Keratinocyte (primary cell): Measurements from ENCODE around the gene KCTD21. TPM values are rescaled to one million over a fixed set of nuclear protein-coding genes. Genes with fewer than 3 reads are reported as not detected.
"Not testable (repeated sequence)": the region's sequence is repeated elsewhere in the genome, so short reads cannot be mapped to it uniquely, and the experiment has no call there.

Source experiments
- DNase-seq: peaks from one replicate; pipeline ENCODE4 v3.0.0-alpha.2; 2011; ENCODE audit warnings: low read depth, missing footprints, low spot score
- FAIRE-seq: peaks from 2 replicates; lab custom pipeline; 2011; peaks lifted over from hg19 to GRCh38; lab: Jason Lieb, UNC
- H2AFZ ChIP-seq: 2 replicates; pipeline ENCODE4 v1.6.0; 2012; ENCODE audit warnings: low read length, control low read depth, inconsistent platforms; ENCODE audit not compliant: control insufficient read depth
- H3K27ac ChIP-seq: 2 replicates; pipeline ENCODE4 v1.5.1; 2011; ENCODE audit warnings: low read length; ENCODE audit not compliant: control insufficient read depth, insufficient read depth
- H3K27me3 ChIP-seq: 3 replicates; pipeline ENCODE4 v1.6.0; 2011; ENCODE audit warnings: low read length; ENCODE audit not compliant: control insufficient read depth, insufficient read depth; ENCODE audit errors: extremely low read depth
- H3K36me3 ChIP-seq, 2 experiments: 2 replicates in 1 of 2; 3 replicates in 1 of 2; pipeline ENCODE4 v1.5.1; 2011; ENCODE audit warnings: low read length in 2 of 2, mild to moderate bottlenecking in 1 of 2; ENCODE audit not compliant: control insufficient read depth in 2 of 2, insufficient read depth in 2 of 2; ENCODE audit errors: extremely low read depth in 1 of 2
- H3K4me1 ChIP-seq: 3 replicates; pipeline ENCODE4 v1.5.1; 2011; ENCODE audit warnings: low read length; ENCODE audit not compliant: control insufficient read depth, insufficient read depth; ENCODE audit errors: extremely low read depth
- H3K4me2 ChIP-seq: 3 replicates; pipeline ENCODE4 v1.6.0; 2011; ENCODE audit warnings: low read depth, low read length; ENCODE audit not compliant: control insufficient read depth, insufficient read depth; ENCODE audit errors: extremely low read depth
- H3K4me3 ChIP-seq, 3 experiments: fragments of 200-600 bp in 1 of 3; sonication (generic) in 1 of 3; 2 replicates in 2 of 3; 3 replicates in 1 of 3; pipeline ENCODE4 v1.5.1; 2011 to 2016; ENCODE audit warnings: low read length in 3 of 3, mild to moderate bottlenecking in 3 of 3, control low read depth in 2 of 3, inconsistent platforms in 1 of 3, low read depth in 1 of 3, mixed read lengths in 1 of 3, mixed run types in 1 of 3, moderate library complexity in 1 of 3; ENCODE audit not compliant: control insufficient read depth in 2 of 3, insufficient read depth in 2 of 3; ENCODE audit errors: extremely low read depth in 1 of 3
- H3K79me2 ChIP-seq: 2 replicates; pipeline ENCODE4 v1.6.0; 2012; ENCODE audit warnings: low read length; ENCODE audit not compliant: control insufficient read depth, insufficient read depth
- H3K9ac ChIP-seq: 3 replicates; pipeline ENCODE4 v1.6.0; 2011; ENCODE audit warnings: low read length; ENCODE audit not compliant: control insufficient read depth, insufficient read depth; ENCODE audit errors: extremely low read depth
- H3K9me1 ChIP-seq: 3 replicates; pipeline ENCODE4 v1.6.0; 2011; ENCODE audit warnings: low read length; ENCODE audit not compliant: control insufficient read depth, insufficient read depth; ENCODE audit errors: extremely low read depth
- H3K9me3 ChIP-seq: 2 replicates; pipeline ENCODE4 v1.5.1; 2012; ENCODE audit warnings: low read depth, low read length; ENCODE audit not compliant: control insufficient read depth
- H4K20me1 ChIP-seq: 3 replicates; pipeline ENCODE4 v1.6.0; 2011; ENCODE audit warnings: low read length; ENCODE audit not compliant: control insufficient read depth, insufficient read depth; ENCODE audit errors: extremely low read depth
- CTCF ChIP-seq, 3 experiments: IDR thresholded peaks in 1 of 3; conservative IDR thresholded peaks in 1 of 3; optimal IDR thresholded peaks in 1 of 3; 2 replicates in 2 of 3; 3 replicates in 1 of 3; pipeline versions ENCODE3 to v1.5.1; 2011; ENCODE audit warnings: low read length in 3 of 3, mild to moderate bottlenecking in 3 of 3, moderate library complexity in 2 of 3, control low read depth in 1 of 3, inconsistent platforms in 1 of 3; ENCODE audit not compliant: insufficient read depth in 2 of 3; ENCODE audit errors: extremely low read depth in 1 of 3
- EZH2 ChIP-seq: IDR thresholded peaks from one replicate; pipeline ENCODE4 v1.6.1; 2012; ENCODE audit warnings: inconsistent platforms, mild to moderate bottlenecking, low read length, moderate library complexity
- dilution Hi-C: fragments of 300-500 bp; cut with MboI; formaldehyde crosslinking; loops from one replicate; pipeline ENCODE4 v1.7.0; 2020; ENCODE audit warnings: low sequenced_read_pairs; ENCODE audit not compliant: extremely low pct_ligation_motif_present
- polyA plus RNA-seq, 5 experiments: library from polyadenylated mRNA; depleted of rRNA in 3 of 5; stranded (reverse) in 3 of 5; stranded (forward) in 1 of 5; unstranded in 1 of 5; fragments of >200 nt; gene quantifications; 1 replicate in 1 of 5; 2 replicates in 3 of 5; 3 replicates in 1 of 5; pipeline versions ENCODE4 v1.2.1 to v1.2.3, GENCODE V29; 2011 to 2012; ENCODE audit warnings: missing spikeins in 2 of 5, low read depth in 1 of 5, low replicate concordance in 1 of 5

Gene KCTD21
- polyA plus RNA-seq, 1 donor (not counting 4 experiments of a cell fraction or from before 2014, with no cell fraction given) = 10.4 TPM

DNA sequence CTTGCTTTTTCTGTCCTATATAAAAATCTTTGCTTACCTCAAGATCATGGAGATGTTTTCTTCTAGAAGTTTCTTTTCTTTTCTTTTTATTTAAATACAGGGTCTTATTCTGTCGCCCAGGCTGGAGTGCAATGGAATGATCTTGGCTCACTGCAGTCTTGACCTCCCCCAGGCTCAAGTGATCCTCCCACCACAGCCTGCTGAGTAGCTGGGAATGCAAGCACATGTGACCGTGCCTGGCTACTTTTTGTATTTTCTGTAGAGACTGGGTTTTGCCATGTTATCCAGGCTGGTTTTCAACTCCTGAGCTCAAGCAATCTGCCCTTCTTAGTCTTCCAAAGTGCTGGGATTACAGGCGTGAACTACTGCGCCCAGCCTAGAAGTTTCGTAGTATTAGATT is 45.6 kb upstream of the KCTD21 start:
- no peak overlapping the region for H3K27ac ChIP-seq

GRCh38 chr11:78233046-78233445 is 44.6 kb upstream of the KCTD21 start:
- H4K20me1 ChIP-seq, H3K9me3 ChIP-seq, H3K9me1 ChIP-seq, H3K79me2 ChIP-seq, H3K4me3 ChIP-seq, dilution Hi-C loops, H3K4me2 ChIP-seq, H3K4me1 ChIP-seq, DNase-seq, H3K9ac ChIP-seq, H3K27me3 ChIP-seq, H3K27ac ChIP-seq, FAIRE-seq, H3K36me3 ChIP-seq: not testable (repeated sequence)
- H2AFZ ChIP-seq = peak overlapping the region; percentile 36

More for the DNA sequence above, 45.6 kb upstream of the KCTD21 start:
- TF ChIP-seq CTCF (optimal IDR thresholded peaks at IDR 0.05 in 1 of 3, IDR thresholded peaks at IDR 0.05 in 1 of 3, conservative IDR thresholded peaks at IDR 0.05 in 1 of 3; ENCODE audit: extremely low read depth in 1 of 3, insufficient read depth in 2 of 3, low read length in 3 of 3) = no peak
- TF ChIP-seq EZH2 = no peak
- no peaks in the 10 kb centered on the region for H3K4me1 ChIP-seq
- no peak overlapping the region for H3K9ac ChIP-seq
- FAIRE-seq (no peak), DNase-seq (no peak)
- dilution Hi-C loops = no loop called here
- no peaks in the 10 kb centered on the region for H3K27me3 ChIP-seq
- no peak overlapping the region for H3K4me3 ChIP-seq
- no peaks in the 10 kb centered on the region for H3K9me3 ChIP-seq
- H4K20me1 ChIP-seq = no peaks in the 10 kb centered on the region
- H3K36me3 ChIP-seq = no peaks in the 10 kb centered on the region
- H3K9me1 ChIP-seq = no peaks in the 10 kb centered on the region
- no peak overlapping the region for H2AFZ ChIP-seq
- H3K79me2 ChIP-seq = no peaks in the 10 kb centered on the region
- H3K4me2 ChIP-seq = no peak overlapping the region

DNA sequence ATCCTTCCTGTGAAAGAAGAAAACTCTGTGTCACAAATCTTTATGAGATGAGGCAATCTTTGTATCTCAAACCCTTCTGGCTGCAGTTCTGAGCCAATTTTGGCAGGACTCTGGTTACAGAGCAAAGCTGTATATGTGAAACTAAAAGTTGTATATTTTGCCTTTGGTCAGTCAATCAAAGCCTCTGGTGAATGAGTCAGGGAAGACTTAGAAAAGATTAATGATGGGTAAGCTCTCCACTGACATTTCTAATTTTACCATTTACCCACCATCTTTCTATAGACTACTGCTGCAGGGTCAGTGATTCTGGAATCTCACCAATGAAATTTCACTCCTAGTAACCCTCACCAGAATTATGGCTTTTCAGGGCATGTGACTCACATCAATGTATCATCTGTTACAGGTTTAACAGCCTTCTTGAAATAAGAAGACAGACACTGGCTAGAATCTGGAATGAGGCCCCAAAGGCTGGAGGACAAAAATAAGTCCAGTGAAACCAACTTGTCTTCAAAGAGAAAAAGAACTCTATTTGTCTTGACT is 43.6 kb upstream of the KCTD21 start:
- DNase-seq = no peak
- no peak for TF ChIP-seq CTCF (optimal IDR thresholded peaks at IDR 0.05 in 1 of 3, IDR thresholded peaks at IDR 0.05 in 1 of 3, conservative IDR thresholded peaks at IDR 0.05 in 1 of 3; ENCODE audit: extremely low read depth in 1 of 3, insufficient read depth in 2 of 3, low read length in 3 of 3)
- TF ChIP-seq EZH2 = no peak
- Histone ChIP-seq H3K9me1 (no peaks in the 10 kb centered on the region), H3K4me3 (no peak overlapping the region), H3K4me2 (no peak overlapping the region), H3K36me3 (no peaks in the 10 kb centered on the region), H3K9me3 (no peaks in the 10 kb centered on the region), H3K27ac (no peak overlapping the region), H3K27me3 (no peaks in the 10 kb centered on the region), H3K79me2 (no peaks in the 10 kb centered on the region), H2AFZ (no peak overlapping the region), H3K4me1 (no peaks in the 10 kb centered on the region), H4K20me1 (no peaks in the 10 kb centered on the region), H3K9ac (no peak overlapping the region)
- dilution Hi-C loops = no loop called here
- no peak for FAIRE-seq
